Fibroblast of the aortic adventitia (primary cell): ENCODE data around the gene SLX4IP. TPM values are rescaled to one million over a fixed set of nuclear protein-coding genes. Genes with fewer than 3 reads are reported as not detected.
A peak's percentile ranks its signal among the peaks of the same experiment; 100 is the strongest.

Experiments used
- DNase-seq: peaks from one replicate; pipeline ENCODE4 v3.0.0-alpha.2; 2010; ENCODE audit warnings: low read depth
- H3K4me3 ChIP-seq: 2 replicates; pipeline ENCODE4 v1.5.1; 2011; ENCODE audit warnings: low read depth, mild to moderate bottlenecking, control low read depth, low read length, moderate library complexity
- total RNA-seq: library from RNA; depleted of rRNA; stranded (reverse); fragments of >200 nt; gene quantifications from 2 replicates; pipeline ENCODE4 v1.2.3, GENCODE V29; 2012; ENCODE audit warnings: low replicate concordance
- TF ChIP-seq, protein P1 (sequence below): IDR thresholded peaks from 2 replicates; pipeline ENCODE4 v1.5.1; 2011; ENCODE audit warnings: mild to moderate bottlenecking, low read length, control low read depth, inconsistent platforms; ENCODE audit not compliant: insufficient read depth

SLX4IP gene
- total RNA-seq, 1 donor = 7.0 TPM

DNA sequence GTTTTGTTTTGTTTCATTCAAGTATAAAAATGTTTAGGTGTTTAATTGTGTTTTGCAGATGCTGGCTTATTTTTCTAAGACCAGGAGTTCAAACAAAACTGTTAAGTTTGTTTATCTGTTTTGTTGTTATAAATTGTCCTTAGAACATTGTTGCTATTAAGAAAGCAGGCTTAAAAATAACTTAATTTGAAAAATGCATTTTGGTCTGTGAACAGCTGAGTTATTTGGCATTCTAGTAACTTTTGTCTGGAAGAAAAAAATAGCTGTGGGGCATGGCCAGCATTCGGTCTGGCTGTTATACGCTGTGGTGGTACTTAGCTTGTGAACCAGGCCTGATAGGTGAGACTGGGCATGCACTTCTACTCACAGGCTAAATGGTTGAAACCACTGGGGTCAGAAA, 37.8 kb downstream of the SLX4IP start:
- DNase-seq = no peak
- H3K4me3 ChIP-seq = no peak overlapping the region
- TF ChIP-seq, protein P1, sequence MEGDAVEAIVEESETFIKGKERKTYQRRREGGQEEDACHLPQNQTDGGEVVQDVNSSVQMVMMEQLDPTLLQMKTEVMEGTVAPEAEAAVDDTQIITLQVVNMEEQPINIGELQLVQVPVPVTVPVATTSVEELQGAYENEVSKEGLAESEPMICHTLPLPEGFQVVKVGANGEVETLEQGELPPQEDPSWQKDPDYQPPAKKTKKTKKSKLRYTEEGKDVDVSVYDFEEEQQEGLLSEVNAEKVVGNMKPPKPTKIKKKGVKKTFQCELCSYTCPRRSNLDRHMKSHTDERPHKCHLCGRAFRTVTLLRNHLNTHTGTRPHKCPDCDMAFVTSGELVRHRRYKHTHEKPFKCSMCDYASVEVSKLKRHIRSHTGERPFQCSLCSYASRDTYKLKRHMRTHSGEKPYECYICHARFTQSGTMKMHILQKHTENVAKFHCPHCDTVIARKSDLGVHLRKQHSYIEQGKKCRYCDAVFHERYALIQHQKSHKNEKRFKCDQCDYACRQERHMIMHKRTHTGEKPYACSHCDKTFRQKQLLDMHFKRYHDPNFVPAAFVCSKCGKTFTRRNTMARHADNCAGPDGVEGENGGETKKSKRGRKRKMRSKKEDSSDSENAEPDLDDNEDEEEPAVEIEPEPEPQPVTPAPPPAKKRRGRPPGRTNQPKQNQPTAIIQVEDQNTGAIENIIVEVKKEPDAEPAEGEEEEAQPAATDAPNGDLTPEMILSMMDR = no peak

DNA sequence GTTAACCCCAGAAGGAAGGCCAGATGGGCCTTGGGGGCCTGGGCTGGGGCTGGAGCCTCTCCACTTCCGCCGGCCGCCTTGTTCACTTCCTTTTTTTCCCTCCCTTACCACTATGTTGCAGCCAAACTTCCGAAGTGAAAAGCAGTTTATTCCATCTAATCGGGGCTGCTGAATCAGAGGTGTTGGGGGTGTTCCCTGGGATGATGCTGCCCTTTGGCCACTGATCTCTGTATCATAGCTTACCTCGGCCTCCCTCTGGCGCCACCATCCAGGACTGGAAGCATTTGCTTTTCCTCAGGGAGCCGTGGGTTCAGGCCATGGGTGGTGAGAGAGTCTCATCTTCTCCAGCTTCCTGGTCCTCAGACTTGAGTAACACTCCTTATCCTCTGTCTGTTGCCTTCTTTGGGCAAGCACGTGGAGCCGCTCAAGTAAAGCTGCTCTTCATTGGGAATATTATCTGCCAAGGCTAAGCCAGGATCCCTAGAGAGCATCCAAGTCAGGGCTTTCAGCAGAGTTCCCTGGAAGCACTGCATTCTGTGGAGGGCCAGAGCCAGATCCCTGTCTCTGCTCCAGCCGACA, 39.6 kb downstream of the SLX4IP start:
- DNase-seq = peak; percentile 28
- TF ChIP-seq, protein P1 = no peak

DNA sequence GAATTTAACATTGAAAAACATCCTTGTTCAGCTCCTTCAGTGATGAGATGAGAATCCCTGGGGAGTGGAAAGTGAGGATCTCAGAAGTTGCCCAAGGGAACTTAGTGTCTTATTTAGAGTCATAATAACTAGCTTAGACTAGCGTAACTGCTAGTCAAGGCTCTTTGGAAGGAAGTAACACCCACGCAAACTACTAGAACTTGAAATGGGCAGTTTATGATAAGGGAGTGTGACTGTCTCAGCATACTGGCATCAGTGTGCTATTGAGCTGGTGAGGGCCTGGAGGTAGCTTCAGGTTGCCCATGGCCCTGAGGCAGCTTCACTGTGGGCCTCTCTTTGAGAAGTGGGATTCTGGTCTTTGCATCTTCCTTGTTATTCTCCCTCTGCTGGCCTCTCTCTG, 40.1 kb downstream of the SLX4IP start:
- no peak for DNase-seq
- no peak overlapping the region for H3K4me3 ChIP-seq
- TF ChIP-seq, protein P1 = no peak

More for the DNA sequence above, 39.6 kb downstream of the SLX4IP start:
- H3K4me3 ChIP-seq = no peak overlapping the region

DNA sequence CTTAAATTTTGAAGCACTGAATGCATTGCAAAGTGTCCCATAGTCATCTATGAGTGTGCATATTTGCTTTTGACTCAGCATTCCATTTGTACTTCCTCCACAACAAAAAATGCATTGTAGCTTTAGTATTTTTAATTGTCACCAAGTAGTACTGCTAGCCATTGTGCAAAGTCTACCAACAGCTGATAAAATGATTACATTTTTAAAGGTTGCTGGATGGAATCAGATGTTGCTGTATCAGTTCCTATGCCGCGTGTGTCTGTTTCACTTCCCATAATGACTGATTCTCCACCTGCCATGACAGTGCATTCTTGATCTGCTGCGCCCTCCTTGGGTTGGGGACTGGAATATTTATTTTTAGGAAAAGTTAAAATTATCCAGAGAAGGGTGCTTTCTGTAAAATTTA, 41.2 kb downstream of the SLX4IP start:
- peak; percentile 27 for DNase-seq
- no peak overlapping the region for H3K4me3 ChIP-seq

DNA sequence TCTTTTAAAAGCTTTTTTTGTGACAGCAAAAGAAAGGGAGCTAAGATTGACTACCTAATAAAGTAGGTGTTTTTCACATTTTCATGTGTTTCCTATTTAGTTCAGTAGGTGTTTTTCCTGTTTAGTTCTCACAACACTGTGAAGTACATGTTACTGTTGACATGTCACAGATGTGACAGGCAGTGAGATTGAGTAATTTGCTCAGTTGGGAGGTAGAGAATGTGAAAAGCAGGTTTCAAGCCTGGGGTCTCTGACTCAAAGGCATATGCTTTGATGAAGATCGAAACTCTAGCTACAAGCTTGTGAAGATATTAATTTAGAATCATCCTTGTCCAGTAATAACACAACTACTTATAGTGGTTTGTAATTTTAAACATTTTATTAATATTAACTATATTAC, 43.1 kb downstream of the SLX4IP start:
- no peak for DNase-seq
- TF ChIP-seq, protein P1 = no peak
- H3K4me3 ChIP-seq = no peak overlapping the region

More for the DNA sequence above, 41.2 kb downstream of the SLX4IP start:
- TF ChIP-seq, protein P1 = no peak

DNA sequence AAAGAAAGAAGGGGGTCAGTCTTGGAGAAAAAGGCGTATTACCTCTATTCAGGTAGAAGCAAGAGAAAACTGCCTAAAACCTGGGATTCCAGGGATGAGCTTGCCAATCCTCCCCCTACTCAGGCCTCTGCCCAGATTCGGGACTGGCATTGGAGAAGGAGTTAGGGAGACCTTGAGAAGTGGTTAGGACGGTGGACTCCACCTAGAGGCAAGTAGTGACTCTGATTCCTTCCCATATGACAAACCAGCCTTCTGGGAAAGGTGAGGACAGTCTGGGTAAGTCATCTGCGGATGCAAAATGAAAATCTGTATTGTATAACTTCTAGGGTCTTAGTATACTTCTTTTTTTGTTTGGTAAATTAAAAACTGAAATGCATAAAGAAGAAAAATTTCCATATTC, 43.8 kb downstream of the SLX4IP start:
- TF ChIP-seq, protein P1 = no peak
- DNase-seq = no peak
- no peak overlapping the region for H3K4me3 ChIP-seq

DNA sequence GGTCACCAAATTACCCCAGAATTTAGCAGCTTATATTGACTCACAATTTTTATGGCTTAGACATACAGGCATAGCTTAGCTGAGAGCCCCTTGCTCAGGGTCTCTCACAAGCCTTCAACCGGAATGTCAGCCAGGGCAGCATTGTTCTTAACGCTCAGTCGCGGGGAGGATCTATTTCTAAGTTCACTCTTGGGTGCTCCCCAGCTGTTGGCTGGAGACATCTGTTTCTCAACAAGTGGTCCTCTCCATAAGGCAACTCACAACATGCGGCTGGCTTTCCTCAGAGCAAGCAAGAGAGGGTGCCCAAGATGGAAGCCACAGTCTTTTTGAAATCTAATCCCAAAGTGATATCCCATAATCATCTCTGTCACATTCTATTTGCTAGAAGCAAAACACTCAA, 46.6 kb downstream of the SLX4IP start:
- TF ChIP-seq, protein P1 = no peak
- H3K4me3 ChIP-seq = no peak overlapping the region
- DNase-seq = no peak
